SU-DHL-6 (cell line): ENCODE results near the gene BRI3.

Source experiments
- EZH2phosphoT487 ChIP-seq: fragments of 200-600 bp; sonication (generic), shearing (Covaris generic); conservative IDR thresholded peaks from 2 replicates; pipeline ENCODE4 v1.6.1; 2018; ENCODE audit warnings: mild to moderate bottlenecking, antibody characterized with exemption, low read length, moderate library complexity, mixed read lengths
- TF ChIP-seq, protein P1 (sequence below): fragments of 200-600 bp; sonication (generic); IDR thresholded peaks from one replicate; pipeline ENCODE4 v1.5.1; 2017; ENCODE audit warnings: antibody characterized with exemption, mild to moderate bottlenecking, low read length, moderate library complexity; ENCODE audit not compliant: insufficient read depth, poor library complexity, severe bottlenecking

DNA sequence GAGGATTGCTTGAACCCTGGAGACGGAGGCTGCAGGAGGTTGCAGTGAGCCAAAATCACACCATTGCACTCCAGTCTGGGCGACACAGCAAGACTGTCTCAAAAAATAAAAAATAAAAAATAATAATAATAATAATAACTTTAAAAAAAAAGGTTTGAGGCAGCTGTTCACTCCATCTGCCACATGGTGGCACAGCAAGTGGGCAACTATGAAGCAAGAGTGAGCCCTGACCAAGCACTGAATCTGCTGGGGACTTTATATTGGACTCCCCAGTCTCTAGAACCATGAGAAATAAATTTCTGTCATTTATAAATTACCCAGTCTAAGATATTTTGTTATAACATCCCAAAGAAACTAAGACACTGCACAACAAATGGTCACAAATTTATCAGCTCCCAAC, 14.6 kb upstream of the BRI3 start:
- TF ChIP-seq, protein P1, sequence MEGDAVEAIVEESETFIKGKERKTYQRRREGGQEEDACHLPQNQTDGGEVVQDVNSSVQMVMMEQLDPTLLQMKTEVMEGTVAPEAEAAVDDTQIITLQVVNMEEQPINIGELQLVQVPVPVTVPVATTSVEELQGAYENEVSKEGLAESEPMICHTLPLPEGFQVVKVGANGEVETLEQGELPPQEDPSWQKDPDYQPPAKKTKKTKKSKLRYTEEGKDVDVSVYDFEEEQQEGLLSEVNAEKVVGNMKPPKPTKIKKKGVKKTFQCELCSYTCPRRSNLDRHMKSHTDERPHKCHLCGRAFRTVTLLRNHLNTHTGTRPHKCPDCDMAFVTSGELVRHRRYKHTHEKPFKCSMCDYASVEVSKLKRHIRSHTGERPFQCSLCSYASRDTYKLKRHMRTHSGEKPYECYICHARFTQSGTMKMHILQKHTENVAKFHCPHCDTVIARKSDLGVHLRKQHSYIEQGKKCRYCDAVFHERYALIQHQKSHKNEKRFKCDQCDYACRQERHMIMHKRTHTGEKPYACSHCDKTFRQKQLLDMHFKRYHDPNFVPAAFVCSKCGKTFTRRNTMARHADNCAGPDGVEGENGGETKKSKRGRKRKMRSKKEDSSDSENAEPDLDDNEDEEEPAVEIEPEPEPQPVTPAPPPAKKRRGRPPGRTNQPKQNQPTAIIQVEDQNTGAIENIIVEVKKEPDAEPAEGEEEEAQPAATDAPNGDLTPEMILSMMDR, result no peak
- no peak for TF ChIP-seq EZH2phosphoT487
